OCI-LY1 (cell line): ENCODE results near the gene RPS6KA3.

Experiments used
- H2AFZ ChIP-seq: fragments of 200-600 bp; sonication (generic), shearing (Covaris generic); 2 replicates; pipeline ENCODE4 v1.6.0; 2014; ENCODE audit warnings: antibody characterized with exemption, mild to moderate bottlenecking, low read length
- H3F3A ChIP-seq: fragments of 200-600 bp; sonication (generic), shearing (Covaris generic); 2 replicates; pipeline ENCODE4 v1.6.0; 2014; ENCODE audit warnings: mild to moderate bottlenecking, antibody characterized with exemption, low read length, moderate library complexity; ENCODE audit not compliant: insufficient read depth
- H3K27ac ChIP-seq: fragments of 200-600 bp; sonication (generic); 2 replicates; pipeline ENCODE4 v1.5.1; 2014; ENCODE audit warnings: low read length, mixed run types, mild to moderate bottlenecking, low read depth; ENCODE audit not compliant: poor library complexity, severe bottlenecking
- H3K27me3 ChIP-seq: fragments of 200-600 bp; sonication (generic); 2 replicates; pipeline ENCODE4 v1.6.0; 2014; ENCODE audit warnings: antibody characterized with exemption, mild to moderate bottlenecking, low read length, moderate library complexity; ENCODE audit not compliant: insufficient read depth
- H3K36me3 ChIP-seq: fragments of 200-600 bp; sonication (generic); 2 replicates; pipeline ENCODE4 v1.6.1; 2014; ENCODE audit warnings: mild to moderate bottlenecking, antibody characterized with exemption, low read length, moderate library complexity, mixed read lengths; ENCODE audit not compliant: insufficient read depth
- H3K4me1 ChIP-seq: fragments of 200-600 bp; sonication (generic); 2 replicates; pipeline ENCODE4 v1.5.1; 2014; ENCODE audit warnings: mild to moderate bottlenecking, low read length, moderate library complexity; ENCODE audit not compliant: insufficient read depth, severe bottlenecking
- H3K4me2 ChIP-seq: fragments of 200-600 bp; sonication (generic), shearing (Covaris generic); 2 replicates; pipeline ENCODE4 v1.6.1; 2014; ENCODE audit warnings: low read length
- H3K4me3 ChIP-seq: fragments of 200-600 bp; sonication (generic); 2 replicates; pipeline ENCODE4 v1.5.1; 2014; ENCODE audit warnings: low read length, low read depth, mild to moderate bottlenecking, mixed read lengths; ENCODE audit not compliant: poor library complexity, severe bottlenecking
- H3K79me2 ChIP-seq: fragments of 200-600 bp; shearing (Covaris generic); 2 replicates; pipeline ENCODE4 v1.6.1; 2016; ENCODE audit warnings: mixed run types, low read length, mixed read lengths; ENCODE audit not compliant: insufficient read depth
- H3K9ac ChIP-seq: fragments of 200-600 bp; sonication (generic), shearing (Covaris generic); 2 replicates; pipeline ENCODE4 v1.6.1; 2014; ENCODE audit warnings: mild to moderate bottlenecking, low read length, mixed read lengths
- H3K9me2 ChIP-seq: fragments of 200-600 bp; sonication (generic), shearing (Covaris generic); 2 replicates; pipeline ENCODE4 v1.6.1; 2014; ENCODE audit warnings: low read depth, mild to moderate bottlenecking, low read length, mixed read lengths
- H3K9me3 ChIP-seq: fragments of 200-600 bp; shearing (Covaris generic); 2 replicates; pipeline ENCODE4 v1.6.1; 2014; ENCODE audit warnings: low read length, mixed read lengths
- H4K20me1 ChIP-seq: fragments of 200-600 bp; sonication (generic), shearing (Covaris generic); 2 replicates; pipeline ENCODE4 v1.6.0; 2016; ENCODE audit warnings: mild to moderate bottlenecking, low read length; ENCODE audit not compliant: insufficient read depth
- CTCF ChIP-seq: fragments of 200-600 bp; sonication (generic), shearing (Covaris generic); IDR thresholded peaks from 2 replicates; pipeline ENCODE4 v1.5.1; 2017; ENCODE audit warnings: mild to moderate bottlenecking, antibody characterized with exemption, low read length, moderate library complexity, mixed read lengths
- EZH2 ChIP-seq: fragments of 200-600 bp; sonication (generic), shearing (Covaris generic); IDR thresholded peaks from 2 replicates; pipeline ENCODE4 v1.8.0; 2017; ENCODE audit warnings: borderline replicate concordance, mixed run types, mild to moderate bottlenecking, antibody characterized with exemption, low read length, moderate library complexity, mixed read lengths

RPS6KA3 gene

GRCh38 chrX:20284444-20284843, 17.7 kb upstream of the RPS6KA3 start:
- Histone ChIP-seq H3K4me1 (no peaks in the 10 kb centered on the region), H4K20me1 (no peaks in the 10 kb centered on the region), H3F3A (no peaks in the 10 kb centered on the region), H3K4me2 (no peak overlapping the region), H3K79me2 (no peaks in the 10 kb centered on the region), H3K27me3 (no peaks in the 10 kb centered on the region), H3K36me3 (no peaks in the 10 kb centered on the region), H2AFZ (no peak overlapping the region), H3K9ac (no peak overlapping the region), H3K27ac (no peak overlapping the region), H3K9me2 (no peaks in the 10 kb centered on the region), H3K4me3 (no peak overlapping the region), H3K9me3 (no peaks in the 10 kb centered on the region)
- TF ChIP-seq EZH2 (no peak), CTCF (no peak)

GRCh38 chrX:20280938-20281337, 14.2 kb upstream of the RPS6KA3 start:
- Histone ChIP-seq H3K4me2 (no peak overlapping the region), H4K20me1 (no peaks in the 10 kb centered on the region), H3K9ac (no peak overlapping the region), H3F3A (no peaks in the 10 kb centered on the region), H3K9me3 (no peaks in the 10 kb centered on the region), H3K36me3 (no peaks in the 10 kb centered on the region), H3K4me1 (no peaks in the 10 kb centered on the region), H3K4me3 (no peak overlapping the region), H3K27me3 (no peaks in the 10 kb centered on the region), H3K27ac (no peak overlapping the region), H3K9me2 (no peaks in the 10 kb centered on the region), H3K79me2 (no peaks in the 10 kb centered on the region), H2AFZ (no peak overlapping the region)
- no peak for TF ChIP-seq EZH2
- no peak for TF ChIP-seq CTCF

DNA sequence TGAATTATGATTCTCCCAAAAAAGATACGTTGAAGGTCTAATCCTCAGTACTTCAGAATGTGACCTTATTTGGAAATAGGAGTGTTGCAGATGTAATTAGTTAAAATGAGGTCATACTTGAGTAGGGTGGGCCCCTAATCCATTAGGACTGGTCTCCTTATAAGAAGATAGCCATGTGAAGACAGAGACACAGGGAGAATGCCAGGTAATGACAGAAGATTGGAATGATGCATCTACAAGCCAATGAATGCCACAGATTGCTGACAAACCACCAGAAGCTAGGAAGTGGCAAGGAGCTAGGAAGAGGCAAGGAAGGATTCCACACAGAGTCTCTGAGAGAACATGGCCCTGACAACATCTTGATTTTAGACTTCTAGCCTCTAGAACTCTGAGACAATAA, 7.4 kb upstream of the RPS6KA3 start:
- no peak overlapping the region for H3K4me2 ChIP-seq
- no peaks in the 10 kb centered on the region for H3F3A ChIP-seq
- H3K9me2 ChIP-seq, result no peaks in the 10 kb centered on the region
- H3K4me3 ChIP-seq, result no peak overlapping the region
- no peaks in the 10 kb centered on the region for H3K9me3 ChIP-seq
- no peaks in the 10 kb centered on the region for H3K27me3 ChIP-seq
- TF ChIP-seq CTCF (no peak), EZH2 (no peak)
- no peaks in the 10 kb centered on the region for H3K36me3 ChIP-seq
- H3K79me2 ChIP-seq, result no peaks in the 10 kb centered on the region
- no peaks in the 10 kb centered on the region for H4K20me1 ChIP-seq
- H2AFZ ChIP-seq, result no peak overlapping the region
- no peaks in the 10 kb centered on the region for H3K4me1 ChIP-seq
- no peak overlapping the region for H3K27ac ChIP-seq
- no peak overlapping the region for H3K9ac ChIP-seq
